Right atrium auricular region (tissue), 2 donors: Measurements from ENCODE around the gene ZFAND3. TPM values are rescaled to one million over a fixed set of nuclear protein-coding genes. Genes with fewer than 3 reads are reported as not detected.

Source experiments
- DNase-seq: peaks from one replicate; pipeline ENCODE4 v3.0.0-alpha.2; 2019; ENCODE audit warnings: low spot score
- H3K27ac ChIP-seq, 2 donors: fragments of 200-600 bp; sonication (generic); 1 replicate in 1 of 2; 2 replicates in 1 of 2; pipeline ENCODE4 v1.5.1; 2016 to 2019
- H3K27me3 ChIP-seq, 2 donors: fragments of 200-600 bp; sonication (generic); one replicate each; pipeline versions ENCODE4 v1.5.1 to v1.6.0; 2017 to 2019
- H3K36me3 ChIP-seq: fragments of 200-600 bp; sonication (generic); one replicate; pipeline ENCODE4 v1.5.1; 2016
- H3K4me1 ChIP-seq, 2 donors: fragments of 200-600 bp; sonication (generic); one replicate each; pipeline versions ENCODE4 v1.5.1 to v1.6.0; 2017 to 2019
- H3K4me3 ChIP-seq, 2 donors: fragments of 200-600 bp; sonication (generic); 1 replicate in 1 of 2; 2 replicates in 1 of 2; pipeline ENCODE4 v1.5.1; 2017 to 2019; ENCODE audit warnings: mild to moderate bottlenecking in 1 of 2, moderate library complexity in 1 of 2
- H3K9me3 ChIP-seq, 2 donors: fragments of 200-600 bp; sonication (generic); one replicate each; pipeline ENCODE4 v1.5.1; 2019
- total RNA-seq, 2 donors: library from RNA; depleted of rRNA; stranded (reverse); fragments of >200 nt; gene quantifications; one replicate each; pipeline ENCODE4 v1.1.0, GENCODE V29; 2016
- TF ChIP-seq, protein P1 (sequence below), 2 donors: fragments of 200-600 bp; sonication (generic); IDR thresholded peaks; one replicate each; pipeline ENCODE4 v1.5.1; 2019; ENCODE audit warnings: antibody characterized with exemption in 2 of 2

ZFAND3 gene
- total RNA-seq, 2 donors from 2014 or later, result 36.7 to 40.0 TPM

DNA sequence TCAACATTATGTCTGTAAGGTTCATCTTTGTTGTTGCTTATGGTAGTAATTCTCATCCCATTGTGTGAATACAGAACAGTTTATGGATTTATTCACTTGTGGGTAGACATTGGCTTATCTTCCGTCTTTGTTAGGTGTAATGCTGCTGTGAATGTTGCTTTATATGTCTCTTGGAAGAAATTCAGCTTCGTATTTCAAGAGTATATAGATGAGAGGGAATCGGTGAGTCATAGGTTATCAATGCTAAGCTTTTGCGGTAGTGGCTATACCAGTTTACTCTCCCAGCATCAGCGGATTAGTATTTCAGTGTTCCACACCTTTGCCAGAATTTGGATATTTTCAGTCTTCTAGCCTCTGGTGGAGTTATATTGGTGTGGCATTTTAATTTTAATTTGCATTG lies 77.8 kb downstream of the ZFAND3 start:
- no peak overlapping the region for H3K4me3 ChIP-seq
- TF ChIP-seq, protein P1, sequence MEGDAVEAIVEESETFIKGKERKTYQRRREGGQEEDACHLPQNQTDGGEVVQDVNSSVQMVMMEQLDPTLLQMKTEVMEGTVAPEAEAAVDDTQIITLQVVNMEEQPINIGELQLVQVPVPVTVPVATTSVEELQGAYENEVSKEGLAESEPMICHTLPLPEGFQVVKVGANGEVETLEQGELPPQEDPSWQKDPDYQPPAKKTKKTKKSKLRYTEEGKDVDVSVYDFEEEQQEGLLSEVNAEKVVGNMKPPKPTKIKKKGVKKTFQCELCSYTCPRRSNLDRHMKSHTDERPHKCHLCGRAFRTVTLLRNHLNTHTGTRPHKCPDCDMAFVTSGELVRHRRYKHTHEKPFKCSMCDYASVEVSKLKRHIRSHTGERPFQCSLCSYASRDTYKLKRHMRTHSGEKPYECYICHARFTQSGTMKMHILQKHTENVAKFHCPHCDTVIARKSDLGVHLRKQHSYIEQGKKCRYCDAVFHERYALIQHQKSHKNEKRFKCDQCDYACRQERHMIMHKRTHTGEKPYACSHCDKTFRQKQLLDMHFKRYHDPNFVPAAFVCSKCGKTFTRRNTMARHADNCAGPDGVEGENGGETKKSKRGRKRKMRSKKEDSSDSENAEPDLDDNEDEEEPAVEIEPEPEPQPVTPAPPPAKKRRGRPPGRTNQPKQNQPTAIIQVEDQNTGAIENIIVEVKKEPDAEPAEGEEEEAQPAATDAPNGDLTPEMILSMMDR (IDR thresholded peaks at IDR 0.05), result no peak
- peaks cover 5% of the 10 kb centered on the region for H3K36me3 ChIP-seq
- peaks cover 0 to 5% of the 10 kb centered on the region in 2 donors for H3K9me3 ChIP-seq
- no peaks in the 10 kb centered on the region for H3K27me3 ChIP-seq
- H3K27ac ChIP-seq, result no peak overlapping the region
- no peaks in the 10 kb centered on the region for H3K4me1 ChIP-seq
- no peak for DNase-seq

DNA sequence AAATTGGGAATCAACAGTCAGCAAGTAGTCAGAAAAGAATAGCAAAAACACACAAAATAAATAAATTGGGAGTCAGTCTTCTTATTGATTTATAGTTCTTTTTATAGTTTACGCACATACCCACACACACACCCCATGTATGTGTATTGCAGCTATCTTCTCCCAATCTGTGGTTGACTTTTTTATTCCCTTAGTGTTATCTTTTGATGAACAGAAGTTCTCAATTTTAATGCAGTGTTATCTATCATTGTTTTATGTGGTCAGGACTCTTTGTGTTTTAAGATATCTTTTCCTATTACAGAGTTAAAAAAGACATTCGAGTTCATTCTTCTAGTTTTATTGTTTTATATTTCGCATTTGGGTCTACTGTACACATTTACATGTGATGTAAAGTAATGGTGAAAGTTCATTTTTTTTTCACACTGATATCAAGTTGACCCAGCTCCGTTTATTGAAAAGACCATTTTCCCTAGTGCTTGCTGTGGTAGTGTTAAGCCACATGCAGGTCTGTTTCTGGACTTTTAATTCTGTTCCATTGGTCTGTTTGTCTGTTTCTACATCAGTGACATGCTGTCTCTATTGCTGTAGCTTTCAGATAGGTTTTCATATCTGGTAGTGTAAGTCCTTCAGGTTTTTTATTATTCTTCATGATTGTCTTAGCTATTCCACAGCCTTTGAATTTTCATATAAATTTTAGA lies 78.4 kb downstream of the ZFAND3 start:
- peaks cover 5% of the 10 kb centered on the region for H3K36me3 ChIP-seq
- H3K27ac ChIP-seq, result no peak overlapping the region
- H3K27me3 ChIP-seq, result no peaks in the 10 kb centered on the region
- H3K4me1 ChIP-seq, result no peaks in the 10 kb centered on the region
- H3K4me3 ChIP-seq, result no peak overlapping the region
- H3K9me3 ChIP-seq, result peaks cover 0 to 5% of the 10 kb centered on the region in 2 donors
- TF ChIP-seq, protein P1 (IDR thresholded peaks at IDR 0.05), result no peak
- no peak for DNase-seq

GRCh38 chr6:37903351-37904340 lies 84.1 kb downstream of the ZFAND3 start:
- no peak overlapping the region for H3K4me3 ChIP-seq
- no peaks in the 10 kb centered on the region for H3K36me3 ChIP-seq
- no peak for DNase-seq
- TF ChIP-seq, protein P1 (IDR thresholded peaks at IDR 0.05), result no peak
- H3K9me3 ChIP-seq, result no peaks in the 10 kb centered on the region
- no peak overlapping the region for H3K27ac ChIP-seq
- peaks cover 0 to 16% of the 10 kb centered on the region in 2 donors for H3K4me1 ChIP-seq
- no peaks in the 10 kb centered on the region for H3K27me3 ChIP-seq

DNA sequence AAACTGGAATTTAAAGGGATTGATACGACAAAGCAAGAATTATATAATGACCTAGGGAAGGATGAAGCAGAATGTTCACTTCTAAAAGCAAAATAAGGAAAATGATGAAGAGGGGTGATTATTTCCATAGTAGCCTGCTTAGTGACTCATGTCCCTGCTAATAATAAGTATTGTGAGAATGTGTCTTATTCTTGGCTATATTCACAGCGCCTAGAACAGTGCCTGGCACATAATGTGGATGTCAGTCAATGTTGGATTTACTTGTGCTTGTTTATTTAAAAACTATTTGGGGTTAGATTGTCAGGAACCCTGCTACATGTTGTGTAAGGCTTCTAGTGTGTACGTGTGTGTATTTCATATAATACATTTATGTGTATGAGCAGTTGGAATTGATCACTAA lies 85.1 kb downstream of the ZFAND3 start:
- TF ChIP-seq, protein P1 (IDR thresholded peaks at IDR 0.05), result no peak
- H3K36me3 ChIP-seq, result no peaks in the 10 kb centered on the region
- peaks cover 0 to 16% of the 10 kb centered on the region in 2 donors for H3K4me1 ChIP-seq
- no peak overlapping the region for H3K4me3 ChIP-seq
- DNase-seq, result no peak
- H3K9me3 ChIP-seq, result no peaks in the 10 kb centered on the region
- H3K27ac ChIP-seq, result no peak overlapping the region
- no peaks in the 10 kb centered on the region for H3K27me3 ChIP-seq

- Histone ChIP-seq H3K27me3 (no peaks in the 10 kb centered on the region), H3K9me3 (no peaks in the 10 kb centered on the region), H3K27ac (no peak overlapping the region), H3K4me1 (peaks cover 0 to 20% of the 10 kb centered on the region in 2 donors), H3K4me3 (no peak overlapping the region), H3K36me3 (no peaks in the 10 kb centered on the region)
- TF ChIP-seq, protein P1 (IDR thresholded peaks at IDR 0.05), result no peak
- DNase-seq, result no peak
These were observed 86.6 kb downstream of the ZFAND3 start for GRCh38 chr6:37906121-37906520.
